22Rv1 (cell line): Measurements from ENCODE around the gene RNPEP.

Experiments
- H3K27ac ChIP-seq: fragments of 450-650 bp; 2 replicates; pipeline ENCODE4 v1.5.1; 2017
- ZFX ChIP-seq: fragments of 450-650 bp; IDR thresholded peaks from 2 replicates; pipeline ENCODE4 v1.6.1; 2017; ENCODE audit warnings: antibody characterized with exemption, borderline replicate concordance
- TF ChIP-seq, protein P1 (sequence below): fragments of 450-650 bp; IDR thresholded peaks from 2 replicates; pipeline ENCODE4 v1.5.1; 2017; ENCODE audit warnings: mild to moderate bottlenecking

The RNPEP gene

DNA sequence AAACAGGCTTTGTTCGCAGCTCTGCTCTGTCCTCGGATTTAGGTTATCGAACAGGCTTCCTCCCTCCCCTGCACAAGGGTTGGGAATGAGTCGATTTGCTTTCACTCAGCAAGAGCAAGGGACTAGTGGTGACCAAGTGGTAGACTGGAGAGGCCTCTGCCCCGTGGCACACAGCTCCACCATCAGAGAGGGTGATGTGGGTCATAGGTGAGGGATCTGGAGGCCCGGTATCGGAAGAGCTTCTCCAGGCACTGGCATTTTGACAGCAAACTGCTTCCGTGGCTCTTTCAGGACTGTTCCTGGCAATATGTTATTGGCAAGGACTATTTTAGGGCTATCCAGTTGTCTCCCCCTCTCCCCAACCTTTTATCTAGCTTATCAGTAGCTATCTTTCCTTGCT, 24.9 kb downstream of the RNPEP start:
- H3K27ac ChIP-seq, result peak overlapping the region; percentile 99
- TF ChIP-seq, protein P1, sequence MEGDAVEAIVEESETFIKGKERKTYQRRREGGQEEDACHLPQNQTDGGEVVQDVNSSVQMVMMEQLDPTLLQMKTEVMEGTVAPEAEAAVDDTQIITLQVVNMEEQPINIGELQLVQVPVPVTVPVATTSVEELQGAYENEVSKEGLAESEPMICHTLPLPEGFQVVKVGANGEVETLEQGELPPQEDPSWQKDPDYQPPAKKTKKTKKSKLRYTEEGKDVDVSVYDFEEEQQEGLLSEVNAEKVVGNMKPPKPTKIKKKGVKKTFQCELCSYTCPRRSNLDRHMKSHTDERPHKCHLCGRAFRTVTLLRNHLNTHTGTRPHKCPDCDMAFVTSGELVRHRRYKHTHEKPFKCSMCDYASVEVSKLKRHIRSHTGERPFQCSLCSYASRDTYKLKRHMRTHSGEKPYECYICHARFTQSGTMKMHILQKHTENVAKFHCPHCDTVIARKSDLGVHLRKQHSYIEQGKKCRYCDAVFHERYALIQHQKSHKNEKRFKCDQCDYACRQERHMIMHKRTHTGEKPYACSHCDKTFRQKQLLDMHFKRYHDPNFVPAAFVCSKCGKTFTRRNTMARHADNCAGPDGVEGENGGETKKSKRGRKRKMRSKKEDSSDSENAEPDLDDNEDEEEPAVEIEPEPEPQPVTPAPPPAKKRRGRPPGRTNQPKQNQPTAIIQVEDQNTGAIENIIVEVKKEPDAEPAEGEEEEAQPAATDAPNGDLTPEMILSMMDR, result no peak
- no peak for TF ChIP-seq ZFX

DNA sequence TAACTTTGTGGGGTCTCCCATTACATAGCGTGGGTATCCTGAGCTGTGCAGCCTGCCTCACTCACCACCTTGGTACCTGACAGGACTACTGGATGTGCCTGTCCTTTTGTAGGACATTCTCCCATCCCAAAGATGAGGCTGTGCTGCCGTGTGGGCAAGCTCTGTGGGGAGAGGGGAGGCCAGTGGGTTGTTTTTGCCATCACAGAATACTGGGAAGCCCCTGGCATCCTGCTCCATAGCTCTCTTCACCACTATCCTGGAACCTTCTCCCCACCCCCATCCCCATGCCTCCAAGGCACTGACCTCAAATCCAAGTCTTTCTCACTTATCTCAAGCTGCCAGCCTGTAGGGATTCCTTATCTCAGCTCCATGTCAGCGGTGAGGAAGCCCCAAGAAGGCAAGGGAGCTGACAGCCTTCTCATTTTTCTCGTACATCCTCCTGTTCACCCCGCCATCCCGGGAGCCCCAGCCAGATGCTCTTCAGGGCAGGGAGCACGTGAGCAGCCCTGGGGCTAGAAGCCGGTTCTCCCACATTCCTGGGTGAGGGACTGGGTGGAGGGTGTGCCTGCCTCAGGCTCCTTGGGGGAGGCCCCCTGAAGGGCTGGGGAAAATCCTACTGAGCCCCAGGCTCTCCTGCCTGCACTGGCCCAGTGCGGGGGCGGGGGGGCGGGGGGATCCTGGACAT, 25.5 kb downstream of the RNPEP start:
- peak overlapping the region; percentile 99 for H3K27ac ChIP-seq
- TF ChIP-seq, protein P1, result no peak
- TF ChIP-seq ZFX, result no peak

DNA sequence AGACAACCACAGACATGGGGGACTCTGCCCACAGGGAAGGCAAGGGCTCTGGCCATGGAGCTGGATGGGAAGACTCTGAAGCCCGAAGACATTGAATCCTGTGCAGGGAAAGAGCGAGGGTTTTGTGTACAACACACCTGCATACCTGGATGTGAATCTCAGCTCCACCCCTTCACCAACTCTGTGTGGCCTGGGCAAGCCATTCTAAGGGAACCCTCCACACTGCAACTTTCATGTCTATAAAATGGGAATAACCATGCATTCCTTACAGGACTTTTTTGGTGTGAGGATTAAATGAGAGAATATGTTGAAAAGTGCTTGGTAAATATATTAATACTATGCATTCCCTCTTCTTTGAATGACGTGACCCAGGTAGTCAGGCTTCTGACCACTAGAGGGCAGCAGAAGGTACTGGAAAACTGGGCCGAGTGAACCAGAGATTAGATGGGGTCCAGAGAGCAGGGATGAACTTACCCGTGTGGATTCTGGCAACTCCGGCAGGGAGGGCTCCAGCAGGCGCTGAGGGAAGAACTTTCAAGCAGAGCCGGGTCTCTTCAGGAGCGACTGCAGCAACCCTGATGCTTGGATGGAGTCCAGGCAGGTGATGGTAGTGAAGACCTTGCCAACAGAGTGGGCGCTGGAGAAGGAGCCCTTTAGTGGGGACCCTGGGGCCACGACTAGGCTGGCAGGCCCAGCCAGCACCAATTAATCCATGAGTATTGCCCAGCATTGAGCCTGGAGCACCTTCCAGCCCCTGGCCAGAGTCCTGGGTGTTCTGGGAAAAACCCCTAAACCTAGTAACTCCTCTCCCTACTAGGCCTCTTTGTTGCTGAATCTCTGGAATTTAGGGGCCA, 27.1 kb downstream of the RNPEP start:
- peak overlapping the region; percentile 99 for H3K27ac ChIP-seq
- TF ChIP-seq, protein P1, result peak; percentile 99
- no peak for TF ChIP-seq ZFX

DNA sequence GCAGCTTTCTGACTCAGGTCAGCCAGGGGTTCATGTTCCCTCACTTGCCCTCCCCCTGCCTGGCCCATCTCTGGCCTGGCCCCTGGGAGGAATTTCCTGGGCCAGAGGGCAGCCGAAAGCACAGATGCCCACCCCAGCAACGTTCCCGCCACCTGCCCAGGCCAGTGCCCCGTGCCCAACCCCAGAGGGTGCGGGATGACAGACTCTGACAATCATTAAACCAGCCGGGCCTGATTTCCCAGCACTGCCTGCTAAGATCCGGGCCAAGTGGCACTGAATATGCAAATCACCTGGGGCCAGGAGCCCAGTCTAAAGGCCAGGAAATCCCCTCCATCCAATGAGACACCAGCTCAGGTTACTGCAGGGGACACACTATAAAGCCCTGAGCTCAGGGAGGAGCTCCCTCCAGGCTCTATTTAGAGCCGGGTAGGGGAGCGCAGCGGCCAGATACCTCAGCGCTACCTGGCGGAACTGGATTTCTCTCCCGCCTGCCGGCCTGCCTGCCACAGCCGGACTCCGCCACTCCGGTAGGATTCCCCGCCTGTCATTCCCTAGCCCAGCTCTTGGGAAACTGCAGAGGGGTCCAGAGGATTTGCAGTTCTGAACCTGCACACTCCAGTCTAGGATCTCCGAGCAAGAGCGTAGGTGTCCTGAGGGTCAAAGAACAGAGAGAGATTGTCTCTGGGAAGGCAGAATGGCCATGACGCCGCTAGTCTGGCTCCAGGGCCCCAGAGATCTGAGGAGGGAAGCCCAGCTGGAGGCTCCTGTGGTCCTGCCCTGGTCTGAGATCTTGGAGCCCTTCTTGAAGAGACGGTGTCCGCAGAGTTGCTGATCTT, 27.9 kb downstream of the RNPEP start, which contains the start of gene ELF3:
TSS of gene ELF3 (plus strand) at position 408 of the 836 bp plus-strand sequence. CDS start 550 bp downstream, outside the sequence.
- no peak for TF ChIP-seq ZFX
- TF ChIP-seq, protein P1, result no peak
- peak within 1 kb of the TSS; percentile 99 for H3K27ac ChIP-seq

DNA sequence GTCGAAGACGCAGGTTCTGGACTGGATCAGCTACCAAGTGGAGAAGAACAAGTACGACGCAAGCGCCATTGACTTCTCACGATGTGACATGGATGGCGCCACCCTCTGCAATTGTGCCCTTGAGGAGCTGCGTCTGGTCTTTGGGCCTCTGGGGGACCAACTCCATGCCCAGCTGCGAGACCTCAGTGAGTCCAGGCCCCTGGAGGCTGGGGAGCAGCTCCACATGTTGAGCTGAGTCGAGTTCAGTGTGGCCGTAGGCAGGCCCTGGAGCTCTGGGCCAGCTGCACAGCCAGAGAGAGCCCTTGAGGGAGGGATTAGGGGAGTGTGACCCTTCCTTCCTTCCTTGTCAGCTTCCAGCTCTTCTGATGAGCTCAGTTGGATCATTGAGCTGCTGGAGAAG, 29.5 kb downstream of the RNPEP start:
- H3K27ac ChIP-seq, result peak overlapping the region; percentile 99
- no peak for TF ChIP-seq ZFX
- TF ChIP-seq, protein P1, result no peak

DNA sequence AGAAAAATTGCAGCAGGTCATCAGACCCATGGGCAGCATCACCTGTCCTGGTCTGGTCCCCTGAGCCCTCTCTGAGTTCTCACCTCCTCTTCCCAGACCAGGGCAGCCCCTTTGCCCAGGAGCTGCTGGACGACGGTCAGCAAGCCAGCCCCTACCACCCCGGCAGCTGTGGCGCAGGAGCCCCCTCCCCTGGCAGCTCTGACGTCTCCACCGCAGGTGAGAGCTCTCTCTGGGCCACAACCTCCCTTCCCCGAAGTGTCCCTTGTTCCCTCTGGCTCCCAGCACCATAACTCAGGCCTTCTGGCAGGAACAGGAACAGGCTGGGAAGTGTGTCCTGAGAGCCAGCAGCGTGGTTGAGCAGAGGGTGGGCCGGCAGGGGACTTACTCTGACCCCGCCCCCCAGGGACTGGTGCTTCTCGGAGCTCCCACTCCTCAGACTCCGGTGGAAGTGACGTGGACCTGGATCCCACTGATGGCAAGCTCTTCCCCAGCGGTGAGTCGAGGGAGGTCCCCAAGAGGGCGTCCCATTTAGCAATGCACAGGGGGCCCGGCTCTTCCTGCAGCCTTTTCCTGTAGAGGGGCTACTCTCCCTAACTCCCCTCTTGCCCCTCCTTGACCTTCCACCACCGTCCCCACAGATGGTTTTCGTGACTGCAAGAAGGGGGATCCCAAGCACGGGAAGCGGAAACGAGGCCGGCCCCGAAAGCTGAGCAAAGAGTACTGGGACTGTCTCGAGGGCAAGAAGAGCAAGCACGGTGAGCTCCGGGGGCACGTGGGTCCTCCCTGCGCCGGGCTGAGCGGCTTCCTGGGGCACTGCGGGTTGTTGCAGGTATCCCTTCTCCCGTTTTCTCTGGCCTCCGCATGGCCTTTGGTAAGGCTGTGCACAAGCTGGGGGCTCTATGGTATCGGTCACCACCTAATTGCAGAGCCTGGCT, 30.4 kb downstream of the RNPEP start:
- TF ChIP-seq, protein P1, result no peak
- no peak for TF ChIP-seq ZFX
- H3K27ac ChIP-seq, result peak overlapping the region; percentile 99
